ENCODE measurements around the gene SLC26A9. TPM values are rescaled to one million over a fixed set of nuclear protein-coding genes. Genes with fewer than 3 reads are reported as not detected.
A peak's percentile ranks its signal among the peaks of the same experiment; 100 is the strongest.

SLC26A9 gene
- total and polyA plus RNA-seq, 2 experiments from 2014 or later, result not detected

DNA sequence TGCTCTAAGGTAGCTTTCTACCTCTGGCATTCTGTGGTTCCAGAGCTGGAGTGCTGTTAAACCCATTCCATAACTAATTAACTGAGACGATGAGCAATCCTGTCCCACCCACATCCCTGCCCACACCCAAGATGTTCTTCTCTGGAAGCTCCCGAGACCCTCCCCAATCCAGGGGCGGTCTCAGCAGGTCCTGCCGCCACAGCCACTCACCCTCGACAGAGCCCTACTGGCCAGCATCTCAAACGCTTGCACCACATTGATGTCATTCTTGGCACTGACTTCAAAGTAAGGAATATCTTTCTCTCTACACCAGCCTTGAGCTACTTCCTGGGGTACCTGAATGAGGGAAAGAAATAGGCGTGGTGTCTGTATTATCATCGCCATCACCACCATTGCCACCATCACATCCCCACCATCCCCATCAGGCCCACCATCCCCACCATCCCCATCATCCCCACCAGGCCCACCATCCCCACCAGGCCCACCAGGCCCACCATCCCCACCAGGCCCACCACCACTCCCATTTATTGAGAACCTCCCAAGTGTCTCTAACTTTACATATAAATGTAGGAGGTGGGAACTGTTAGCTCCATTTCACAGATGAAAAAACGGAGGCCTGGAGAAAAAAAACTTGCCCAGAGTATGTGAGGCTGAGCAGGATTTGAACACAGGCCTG, 42.2 kb upstream of the SLC26A9 start:
- DNase-seq (ENCODE audit: low spot score) (no peak), ATAC-seq (no peak)
- Mint-ChIP-seq H3K4me3 (no peak overlapping the region), H3K4me1 (no peaks in the 10 kb centered on the region), H3K27me3 (ENCODE audit: insufficient read depth, low read depth, poor library complexity) (peaks cover 9% of the 10 kb centered on the region), H3K27ac (no peak overlapping the region), H3K36me3 (ENCODE audit: low read depth) (no peaks in the 10 kb centered on the region), H3K9me3 (peaks cover 5% of the 10 kb centered on the region; the same call in 2 of the 3 replicates)
- Histone ChIP-seq H3K4me1 (ENCODE audit: insufficient read depth) (no peaks in the 10 kb centered on the region), H3K79me2 (replicated peaks; ENCODE audit: insufficient read depth) (no peaks in the 10 kb centered on the region), H3K36me3 (ENCODE audit: insufficient read depth) (no peaks in the 10 kb centered on the region), H2AFZ (no peak overlapping the region), H4K20me1 (replicated peaks; ENCODE audit: insufficient read depth) (no peaks in the 10 kb centered on the region; the same call in 1 of the 2 replicates), H3K27ac (ENCODE audit: low read depth) (no peak overlapping the region), H3K4me3 (no peak overlapping the region), H3K27me3 (ENCODE audit: insufficient read depth) (no peaks in the 10 kb centered on the region), H3K9me2 (ENCODE audit: insufficient read depth) (no peaks in the 10 kb centered on the region), H3K4me2 (no peak overlapping the region), H3F3A (replicated peaks; ENCODE audit: low read depth) (no peaks in the 10 kb centered on the region)
- TF ChIP-seq EZH2phosphoT487 (IDR thresholded peaks at IDR 0.05; ENCODE audit: unreplicated experiment) (no peak), STAT1 (IDR thresholded peaks at IDR 0.05; ENCODE audit: unreplicated experiment) (no peak)
- TF ChIP-seq, protein P1, sequence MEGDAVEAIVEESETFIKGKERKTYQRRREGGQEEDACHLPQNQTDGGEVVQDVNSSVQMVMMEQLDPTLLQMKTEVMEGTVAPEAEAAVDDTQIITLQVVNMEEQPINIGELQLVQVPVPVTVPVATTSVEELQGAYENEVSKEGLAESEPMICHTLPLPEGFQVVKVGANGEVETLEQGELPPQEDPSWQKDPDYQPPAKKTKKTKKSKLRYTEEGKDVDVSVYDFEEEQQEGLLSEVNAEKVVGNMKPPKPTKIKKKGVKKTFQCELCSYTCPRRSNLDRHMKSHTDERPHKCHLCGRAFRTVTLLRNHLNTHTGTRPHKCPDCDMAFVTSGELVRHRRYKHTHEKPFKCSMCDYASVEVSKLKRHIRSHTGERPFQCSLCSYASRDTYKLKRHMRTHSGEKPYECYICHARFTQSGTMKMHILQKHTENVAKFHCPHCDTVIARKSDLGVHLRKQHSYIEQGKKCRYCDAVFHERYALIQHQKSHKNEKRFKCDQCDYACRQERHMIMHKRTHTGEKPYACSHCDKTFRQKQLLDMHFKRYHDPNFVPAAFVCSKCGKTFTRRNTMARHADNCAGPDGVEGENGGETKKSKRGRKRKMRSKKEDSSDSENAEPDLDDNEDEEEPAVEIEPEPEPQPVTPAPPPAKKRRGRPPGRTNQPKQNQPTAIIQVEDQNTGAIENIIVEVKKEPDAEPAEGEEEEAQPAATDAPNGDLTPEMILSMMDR (conservative IDR thresholded peaks at IDR 0.05; ENCODE audit: low read depth in 2 of 2), result no peak

DNA sequence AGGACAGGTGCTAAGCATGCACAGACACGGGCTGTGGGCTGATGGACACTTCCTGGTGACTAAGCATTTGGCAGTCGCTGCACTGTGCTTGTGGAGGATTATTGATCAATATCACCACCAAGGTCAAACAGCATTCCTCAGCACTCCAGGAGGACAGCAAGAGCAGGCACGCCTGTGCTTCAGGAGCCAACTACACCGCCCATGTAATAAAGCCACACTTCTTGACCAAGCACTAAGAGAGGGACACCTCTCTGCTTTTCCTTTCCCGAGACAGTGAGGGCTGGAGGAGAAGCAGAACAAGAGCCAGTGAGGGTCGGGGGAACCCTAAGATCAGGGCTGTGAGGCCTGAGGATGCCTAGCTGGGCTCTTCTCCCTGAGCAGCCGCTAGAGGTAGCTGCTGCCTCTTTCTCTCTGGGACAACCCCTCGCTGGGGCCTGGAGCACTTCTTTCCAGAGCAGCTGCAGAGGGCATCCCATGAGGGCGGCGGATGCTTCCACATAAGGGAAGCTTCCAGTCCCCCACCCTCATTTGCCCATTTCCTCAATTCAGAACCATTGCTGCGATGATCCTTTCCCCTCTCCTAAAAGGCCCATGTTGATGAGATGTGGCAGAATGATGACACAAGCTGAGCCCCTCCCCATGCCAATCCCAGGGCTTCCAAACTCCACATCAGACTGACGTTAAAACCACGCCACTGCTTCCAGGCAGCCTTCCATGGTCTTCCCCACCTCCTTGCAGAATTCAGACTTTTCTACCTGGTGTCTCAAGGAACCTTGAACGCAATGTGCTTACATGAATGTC, 40.9 kb upstream of the SLC26A9 start:
- Mint-ChIP-seq H3K27me3 (ENCODE audit: insufficient read depth, low read depth, poor library complexity) (peaks cover 7% of the 10 kb centered on the region), H3K27ac (no peak overlapping the region), H3K4me1 (no peaks in the 10 kb centered on the region), H3K36me3 (ENCODE audit: low read depth) (no peaks in the 10 kb centered on the region), H3K9me3 (peaks cover 5% of the 10 kb centered on the region; the same call in 2 of the 3 replicates), H3K4me3 (no peak overlapping the region)
- Histone ChIP-seq H3K27ac (ENCODE audit: low read depth) (no peak overlapping the region), H3K4me1 (ENCODE audit: insufficient read depth) (no peaks in the 10 kb centered on the region), H3F3A (replicated peaks; ENCODE audit: low read depth) (no peaks in the 10 kb centered on the region), H3K27me3 (ENCODE audit: insufficient read depth) (no peaks in the 10 kb centered on the region), H2AFZ (peak overlapping the region; percentile 76; the same call in 1 of the 2 replicates), H3K9me2 (ENCODE audit: insufficient read depth) (no peaks in the 10 kb centered on the region), H3K4me3 (no peak overlapping the region), H3K36me3 (ENCODE audit: insufficient read depth) (no peaks in the 10 kb centered on the region), H3K79me2 (replicated peaks; ENCODE audit: insufficient read depth) (no peaks in the 10 kb centered on the region), H3K4me2 (no peak overlapping the region), H4K20me1 (replicated peaks; ENCODE audit: insufficient read depth) (no peaks in the 10 kb centered on the region; the same call in 1 of the 2 replicates)
- TF ChIP-seq, protein P1 (conservative IDR thresholded peaks at IDR 0.05; ENCODE audit: low read depth in 2 of 2), result peak; percentile 65 to 93
- no peak for TF ChIP-seq EZH2phosphoT487 (IDR thresholded peaks at IDR 0.05; ENCODE audit: unreplicated experiment)
- peak; percentile 86 for DNase-seq (ENCODE audit: low spot score)
- ATAC-seq, result peak; percentile 97

All from GM23338 (cell line).